ENCODE results near the gene F12. TPM values are rescaled to one million over a fixed set of nuclear protein-coding genes. Genes with fewer than 3 reads are reported as not detected.

F12 gene
- total and polyA plus RNA-seq, 2 of the 8 experiments (the other 6 are each of a cell fraction or from before 2014, with no cell fraction given), result 6.5 to 7.8 TPM

GRCh38 chr5:177425801-177426565, 16.6 kb upstream of the F12 start (continued):
- TF ChIP-seq RXRA (IDR thresholded peaks at IDR 0.05; ENCODE audit: insufficient read depth, low read depth, low read length), result no peak
- TF ChIP-seq TBP (IDR thresholded peaks at IDR 0.05; ENCODE audit: low read depth, low read length), result peak; percentile 62
- TF ChIP-seq PHF8 (conservative IDR thresholded peaks at IDR 0.05; ENCODE audit: low read depth, low read length), result peak; percentile 97
- no peak for TF ChIP-seq ZNF274 (IDR thresholded peaks at IDR 0.05; ENCODE audit: borderline replicate concordance, extremely low read depth, low read length)
- TF ChIP-seq KDM1A (IDR thresholded peaks at IDR 0.05; ENCODE audit: borderline replicate concordance, low read length), result peak; percentile 100
- TF ChIP-seq KDM5A (IDR thresholded peaks at IDR 0.05; ENCODE audit: low read length), result no peak
- peak in 1 of 2 experiments; percentile 95; a peak in 2 of 3 replicates for TF ChIP-seq POLR2A (IDR thresholded peaks at IDR 0.05; ENCODE audit: control extremely low read depth in 1 of 2, low read depth in 2 of 2, low read length in 2 of 2)
